HFF-Myc (cell line): ENCODE measurements around the gene PPP2R5C.

Source experiments
- DNase-seq: peaks from one replicate; pipeline ENCODE4 v3.0.0-alpha.2; 2011; ENCODE audit warnings: low read depth; ENCODE audit errors: extremely low read depth
- H3K4me3 ChIP-seq: replicated peaks from 2 replicates; pipeline ENCODE4 v1.5.1; 2011; ENCODE audit warnings: low read depth, mild to moderate bottlenecking, control low read depth, low read length
- TF ChIP-seq, protein P1 (sequence below): IDR thresholded peaks from 2 replicates; pipeline ENCODE4 v1.5.1; 2012; ENCODE audit warnings: mild to moderate bottlenecking, low read depth, low read length, control low read depth; ENCODE audit errors: missing control alignments

The PPP2R5C gene

DNA sequence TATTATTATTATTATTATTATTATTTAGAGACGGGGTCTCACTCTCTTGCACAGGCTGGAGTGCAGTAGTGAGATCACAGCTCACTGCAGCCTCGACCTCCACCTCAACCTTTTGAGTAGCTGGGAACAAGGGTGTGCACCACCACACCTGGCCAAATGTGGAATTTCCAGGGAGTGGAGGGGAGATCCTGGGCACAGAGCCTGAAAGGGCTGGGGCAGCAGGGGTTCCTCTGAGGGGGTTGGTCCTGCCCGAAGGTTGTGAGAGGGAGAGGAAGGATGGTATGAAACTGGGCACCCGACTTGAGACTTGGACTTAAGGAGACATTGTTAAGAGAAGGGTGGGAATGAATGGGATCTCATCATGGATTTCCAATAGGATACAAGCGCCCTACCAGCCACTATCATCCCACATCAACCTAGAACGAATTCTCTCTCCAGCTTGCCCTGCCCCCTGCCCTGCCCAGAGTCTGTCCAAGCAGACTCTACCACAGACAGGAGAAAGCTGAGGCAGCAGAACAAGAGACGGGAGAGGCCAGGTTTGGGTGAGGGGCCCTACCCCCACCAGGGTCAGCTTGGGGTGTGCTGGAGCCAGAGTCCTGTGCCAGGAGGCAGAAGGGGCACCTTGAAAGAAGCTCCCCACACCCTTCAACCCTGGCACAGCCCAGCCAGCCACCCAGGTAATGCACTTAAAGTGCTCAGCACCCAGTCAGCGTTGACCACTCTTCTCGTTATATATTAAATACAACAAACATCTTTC is 200.4 kb downstream of the PPP2R5C start:
- TF ChIP-seq, protein P1, sequence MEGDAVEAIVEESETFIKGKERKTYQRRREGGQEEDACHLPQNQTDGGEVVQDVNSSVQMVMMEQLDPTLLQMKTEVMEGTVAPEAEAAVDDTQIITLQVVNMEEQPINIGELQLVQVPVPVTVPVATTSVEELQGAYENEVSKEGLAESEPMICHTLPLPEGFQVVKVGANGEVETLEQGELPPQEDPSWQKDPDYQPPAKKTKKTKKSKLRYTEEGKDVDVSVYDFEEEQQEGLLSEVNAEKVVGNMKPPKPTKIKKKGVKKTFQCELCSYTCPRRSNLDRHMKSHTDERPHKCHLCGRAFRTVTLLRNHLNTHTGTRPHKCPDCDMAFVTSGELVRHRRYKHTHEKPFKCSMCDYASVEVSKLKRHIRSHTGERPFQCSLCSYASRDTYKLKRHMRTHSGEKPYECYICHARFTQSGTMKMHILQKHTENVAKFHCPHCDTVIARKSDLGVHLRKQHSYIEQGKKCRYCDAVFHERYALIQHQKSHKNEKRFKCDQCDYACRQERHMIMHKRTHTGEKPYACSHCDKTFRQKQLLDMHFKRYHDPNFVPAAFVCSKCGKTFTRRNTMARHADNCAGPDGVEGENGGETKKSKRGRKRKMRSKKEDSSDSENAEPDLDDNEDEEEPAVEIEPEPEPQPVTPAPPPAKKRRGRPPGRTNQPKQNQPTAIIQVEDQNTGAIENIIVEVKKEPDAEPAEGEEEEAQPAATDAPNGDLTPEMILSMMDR, result no peak
- no peak for DNase-seq
- H3K4me3 ChIP-seq, result no peak overlapping the region

GRCh38 chr14:101962503-101962874 is 201.0 kb downstream of the PPP2R5C start:
- peak; percentile 84 for DNase-seq
- no peak overlapping the region for H3K4me3 ChIP-seq
- TF ChIP-seq, protein P1, result no peak

DNA sequence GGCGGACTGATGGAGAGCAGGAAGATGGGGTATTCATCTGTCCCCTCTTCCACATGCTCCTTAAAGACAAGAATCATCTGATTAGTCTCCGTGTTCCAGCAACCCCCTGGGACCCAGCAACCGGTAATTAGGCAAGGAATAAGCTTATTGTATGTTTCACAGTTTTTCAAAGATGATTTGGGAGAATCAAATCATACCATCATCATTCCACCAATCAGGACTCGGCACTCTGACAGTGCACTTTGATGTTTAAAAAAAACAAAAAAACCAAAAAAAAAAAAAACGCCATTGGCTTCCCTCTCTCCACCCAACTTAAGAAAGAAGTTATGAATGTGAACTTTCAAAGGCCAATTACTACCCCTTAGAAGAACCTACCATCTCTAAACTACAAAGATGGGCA is 201.5 kb downstream of the PPP2R5C start:
- H3K4me3 ChIP-seq, result no peak overlapping the region
- DNase-seq, result no peak
- TF ChIP-seq, protein P1, result no peak

GRCh38 chr14:101963656-101964296 is 202.3 kb downstream of the PPP2R5C start:
- TF ChIP-seq, protein P1, result no peak
- no peak overlapping the region for H3K4me3 ChIP-seq
- DNase-seq, result no peak

DNA sequence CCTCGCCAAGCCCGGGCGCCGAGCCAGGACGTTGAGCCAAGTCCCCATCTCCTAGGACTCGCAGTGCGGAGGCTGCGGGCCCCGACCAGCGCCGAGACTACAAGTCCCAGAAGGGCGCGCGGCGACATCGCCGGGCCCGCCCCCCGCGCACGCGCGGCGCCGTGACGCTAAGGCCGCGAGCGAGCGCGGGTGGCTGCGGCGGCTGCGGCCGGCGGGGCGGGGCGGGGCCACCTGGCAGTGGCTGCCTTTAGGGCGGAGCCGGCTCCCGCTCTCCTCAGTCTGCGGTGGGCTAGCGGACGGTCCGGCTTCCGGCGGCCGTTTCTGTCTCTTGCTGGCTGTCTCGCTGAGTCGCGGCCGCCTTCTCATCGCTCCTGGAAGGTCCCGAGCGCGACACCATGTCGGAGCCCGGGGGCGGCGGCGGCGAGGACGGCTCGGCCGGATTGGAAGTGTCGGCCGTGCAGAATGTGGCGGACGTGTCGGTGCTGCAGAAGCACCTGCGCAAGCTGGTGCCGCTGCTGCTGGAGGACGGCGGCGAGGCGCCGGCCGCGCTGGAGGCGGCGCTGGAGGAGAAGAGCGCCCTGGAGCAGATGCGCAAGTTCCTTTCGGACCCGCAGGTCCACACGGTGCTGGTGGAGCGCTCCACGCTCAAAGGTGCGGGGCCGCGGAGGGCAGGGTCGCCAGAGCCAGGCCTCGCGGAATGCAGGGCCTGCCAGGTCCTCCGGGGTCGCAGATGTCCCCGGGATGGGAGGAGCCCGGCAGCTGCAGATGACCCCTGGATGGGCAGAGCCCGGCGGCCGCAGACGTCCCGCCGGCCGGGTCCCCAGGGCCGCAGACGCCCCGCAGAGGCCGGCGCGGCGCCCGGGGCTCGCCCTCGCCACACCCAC is 203.0 kb downstream of the PPP2R5C start, which contains the start of gene DYNC1H1:
DYNC1H1 (plus strand) TSS at position 277 of the 884 bp plus-strand sequence; CDS start at position 396, 119 bp downstream.
- TF ChIP-seq, protein P1, result no peak
- DNase-seq, result peak; percentile 60
- peak within 1 kb of the TSS; percentile 90 for H3K4me3 ChIP-seq

GRCh38 chr14:101965181-101965544 is 203.7 kb downstream of the PPP2R5C start:
- no peak for DNase-seq
- peak overlapping the region; percentile 90 for H3K4me3 ChIP-seq
- TF ChIP-seq, protein P1, result no peak
